22Rv1 (cell line): ENCODE results near the gene ARHGAP6.
"Not testable (repeated sequence)": the region's sequence is repeated elsewhere in the genome, so short reads cannot be mapped to it uniquely, and the experiment has no call there.

ENCODE experiments used
- H3K27ac ChIP-seq: fragments of 450-650 bp; 2 replicates; pipeline ENCODE4 v1.5.1; 2017
- CTCF ChIP-seq: fragments of 450-650 bp; IDR thresholded peaks from 2 replicates; pipeline ENCODE4 v1.5.1; 2017; ENCODE audit warnings: mild to moderate bottlenecking
- ZFX ChIP-seq: fragments of 450-650 bp; IDR thresholded peaks from 2 replicates; pipeline ENCODE4 v1.6.1; 2017; ENCODE audit warnings: antibody characterized with exemption, borderline replicate concordance

ARHGAP6 gene

GRCh38 chrX:11131146-11131545, 534.6 kb downstream of the ARHGAP6 start:
- H3K27ac ChIP-seq: no peak overlapping the region
- TF ChIP-seq CTCF (no peak), ZFX (no peak)

GRCh38 chrX:11130136-11130535, 535.6 kb downstream of the ARHGAP6 start:
- TF ChIP-seq CTCF (no peak), ZFX (no peak)
- no peak overlapping the region for H3K27ac ChIP-seq

- no peak overlapping the region for H3K27ac ChIP-seq
- no peak for TF ChIP-seq CTCF
- no peak for TF ChIP-seq ZFX
Observed at GRCh38 chrX:11129534-11130105, 536.1 kb downstream of the ARHGAP6 start.

GRCh38 chrX:11125060-11125459, 540.7 kb downstream of the ARHGAP6 start:
- H3K27ac ChIP-seq: no peak overlapping the region
- TF ChIP-seq CTCF (no peak), ZFX (no peak)

- H3K27ac ChIP-seq: no peak overlapping the region
- TF ChIP-seq CTCF (no peak), ZFX (no peak)
Observed at GRCh38 chrX:11124112-11124511, 541.6 kb downstream of the ARHGAP6 start.

- H3K27ac ChIP-seq: not testable (repeated sequence)
Observed at GRCh38 chrX:11123087-11123486, 542.6 kb downstream of the ARHGAP6 start.

- no peak for TF ChIP-seq ZFX
- TF ChIP-seq CTCF: no peak
Observed at GRCh38 chrX:11119313-11119943, 546.3 kb downstream of the ARHGAP6 start.

GRCh38 chrX:11117745-11118144, 548.0 kb downstream of the ARHGAP6 start:
- H3K27ac ChIP-seq: no peak overlapping the region
- TF ChIP-seq CTCF (no peak), ZFX (no peak)

More at GRCh38 chrX:11119313-11119943, 546.3 kb downstream of the ARHGAP6 start:
- no peak overlapping the region for H3K27ac ChIP-seq
